ENCODE results near the gene ATG9B.

Gene ATG9B

DNA sequence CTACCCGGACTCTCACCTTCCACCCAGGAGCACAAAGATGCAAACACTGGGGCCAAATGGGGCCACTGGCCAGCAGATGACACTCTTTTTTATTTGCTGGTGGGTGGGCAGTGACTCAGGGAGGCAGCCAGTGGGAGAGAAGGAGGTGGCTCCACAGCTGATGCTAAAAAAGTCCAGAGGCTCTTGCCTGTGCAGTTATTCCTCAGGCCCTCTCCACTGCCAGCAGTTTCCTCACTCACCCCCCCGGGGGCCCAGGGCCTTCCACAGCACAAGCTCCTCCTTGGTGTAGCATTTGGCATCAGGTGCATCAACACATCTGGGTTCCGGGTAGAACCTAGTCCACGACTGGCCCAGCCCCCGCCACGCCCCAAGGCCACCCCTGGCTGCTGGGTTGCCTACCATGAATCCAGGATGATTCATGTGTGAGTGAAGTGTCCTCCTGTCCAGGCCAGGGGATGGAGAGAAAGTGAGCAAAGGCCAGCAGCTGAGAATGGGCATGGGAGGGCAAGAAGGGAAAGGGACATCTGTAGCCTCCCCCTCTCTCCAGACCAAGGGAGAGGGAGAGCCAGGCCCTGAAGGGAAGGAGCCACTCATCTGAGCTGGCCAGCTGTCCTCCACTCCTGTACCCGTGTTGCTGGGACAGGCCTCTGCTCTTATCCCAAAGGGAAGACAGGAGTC, 44.4 kb downstream of the ATG9B start:
- DNase-seq (ENCODE audit: low read depth in 2 of 2) = no peak

- DNase-seq (ENCODE audit: low read depth in 2 of 2) = no peak
These were observed 46.0 kb downstream of the ATG9B start, which contains the start of gene KCNH2 for GRCh38 chr7:150978126-150978789. TSS of gene KCNH2 (minus strand) at chr7:150978321. CDS start at chr7:150977913, 408 bp downstream.

- no peak for DNase-seq (ENCODE audit: low read depth in 2 of 2)
These were observed 46.7 kb downstream of the ATG9B start for GRCh38 chr7:150977382-150978125.

- no peak for DNase-seq (ENCODE audit: low read depth in 2 of 2)
These were observed 47.5 kb downstream of the ATG9B start for GRCh38 chr7:150976529-150977381.

DNA sequence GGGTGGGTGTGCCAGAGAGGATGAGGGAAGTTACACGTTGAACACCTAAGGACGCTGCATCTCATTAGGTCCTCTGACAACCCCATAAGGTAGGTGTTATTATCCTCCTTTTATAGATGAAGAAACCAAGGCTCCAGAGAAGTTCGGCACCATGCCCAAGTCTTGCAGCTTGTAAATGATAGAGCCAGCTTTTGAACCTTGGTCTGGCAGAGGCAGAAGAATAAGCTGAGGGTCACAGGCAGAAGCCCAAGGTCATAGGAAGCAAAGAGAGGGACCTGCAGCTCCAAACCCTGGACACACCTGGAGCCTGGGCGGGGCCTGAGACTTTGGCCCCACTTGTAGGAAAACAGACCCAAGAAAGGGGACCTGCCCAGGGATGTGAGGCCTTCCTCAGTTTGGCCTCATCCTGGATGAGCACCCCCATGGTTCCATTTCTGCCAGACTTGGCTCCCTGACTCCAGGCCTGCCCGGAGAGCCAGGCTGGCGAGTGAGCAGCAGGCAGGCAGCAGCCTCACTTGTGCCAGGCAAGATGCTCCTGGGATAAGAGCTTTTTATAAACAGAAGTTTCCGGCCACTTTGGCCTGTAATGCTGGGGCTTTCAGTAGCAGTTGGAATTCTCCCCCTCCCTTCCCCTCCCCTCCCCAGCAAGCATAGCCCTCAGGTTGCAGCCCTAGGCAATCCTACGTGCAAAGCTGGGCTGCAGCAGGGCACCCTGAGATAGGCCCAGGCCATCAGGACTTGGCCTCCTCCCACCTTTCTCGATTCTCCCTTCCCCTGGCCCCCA, 48.6 kb downstream of the ATG9B start:
- no peak for DNase-seq (ENCODE audit: low read depth in 2 of 2)

- DNase-seq (ENCODE audit: low read depth in 2 of 2) = peak; percentile 65 to 69
These were observed 49.6 kb downstream of the ATG9B start for GRCh38 chr7:150974468-150975391.

DNA sequence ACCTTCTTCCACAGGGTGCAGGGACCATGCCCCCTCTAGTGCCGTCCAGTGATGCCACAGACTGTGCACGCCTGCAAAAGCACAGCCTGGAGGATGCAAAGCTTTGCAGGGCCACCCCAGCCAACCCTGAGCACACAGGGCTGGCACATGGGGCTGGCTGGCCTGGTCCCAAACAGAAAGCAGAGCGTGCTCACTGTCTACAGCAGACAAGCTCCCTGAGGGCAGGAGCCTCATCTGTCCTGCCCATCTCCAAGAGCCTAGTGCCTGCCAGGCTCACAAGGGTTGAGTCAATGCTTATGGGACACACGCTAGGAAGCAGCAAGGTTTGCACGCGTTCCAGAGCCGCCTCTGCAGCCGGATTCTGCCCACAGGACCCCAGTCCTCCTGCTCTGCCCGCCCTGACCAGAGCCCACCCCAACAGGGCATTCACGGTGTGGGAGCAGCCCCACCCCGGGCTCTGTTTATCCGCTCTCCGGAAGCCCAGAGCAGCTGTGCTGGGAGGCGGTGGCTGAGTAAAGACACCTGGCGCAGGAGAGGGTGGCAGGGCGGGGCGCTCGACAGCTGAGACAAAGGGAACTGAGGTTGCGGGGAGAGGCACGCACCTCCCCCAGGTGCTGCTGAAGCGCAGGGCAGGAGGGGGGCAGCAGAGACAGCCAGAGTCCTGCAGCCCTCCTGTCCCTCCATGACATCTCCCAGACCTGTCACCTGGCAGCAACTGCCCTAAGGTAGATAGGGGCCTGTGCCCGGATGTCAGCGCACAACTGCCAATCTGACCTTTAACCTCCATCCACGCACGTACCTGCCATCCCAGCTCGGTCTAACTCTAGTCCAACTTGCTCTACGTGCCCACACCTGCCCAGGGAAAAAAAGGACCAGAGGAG, 50.5 kb downstream of the ATG9B start:
- no peak for DNase-seq (ENCODE audit: low read depth in 2 of 2)

- DNase-seq (ENCODE audit: low read depth in 2 of 2) = no peak
These were observed 51.6 kb downstream of the ATG9B start for GRCh38 chr7:150972741-150973140.

GRCh38 chr7:150972023-150972468, 52.2 kb downstream of the ATG9B start:
- DNase-seq (ENCODE audit: low read depth in 2 of 2) = no peak

DNA sequence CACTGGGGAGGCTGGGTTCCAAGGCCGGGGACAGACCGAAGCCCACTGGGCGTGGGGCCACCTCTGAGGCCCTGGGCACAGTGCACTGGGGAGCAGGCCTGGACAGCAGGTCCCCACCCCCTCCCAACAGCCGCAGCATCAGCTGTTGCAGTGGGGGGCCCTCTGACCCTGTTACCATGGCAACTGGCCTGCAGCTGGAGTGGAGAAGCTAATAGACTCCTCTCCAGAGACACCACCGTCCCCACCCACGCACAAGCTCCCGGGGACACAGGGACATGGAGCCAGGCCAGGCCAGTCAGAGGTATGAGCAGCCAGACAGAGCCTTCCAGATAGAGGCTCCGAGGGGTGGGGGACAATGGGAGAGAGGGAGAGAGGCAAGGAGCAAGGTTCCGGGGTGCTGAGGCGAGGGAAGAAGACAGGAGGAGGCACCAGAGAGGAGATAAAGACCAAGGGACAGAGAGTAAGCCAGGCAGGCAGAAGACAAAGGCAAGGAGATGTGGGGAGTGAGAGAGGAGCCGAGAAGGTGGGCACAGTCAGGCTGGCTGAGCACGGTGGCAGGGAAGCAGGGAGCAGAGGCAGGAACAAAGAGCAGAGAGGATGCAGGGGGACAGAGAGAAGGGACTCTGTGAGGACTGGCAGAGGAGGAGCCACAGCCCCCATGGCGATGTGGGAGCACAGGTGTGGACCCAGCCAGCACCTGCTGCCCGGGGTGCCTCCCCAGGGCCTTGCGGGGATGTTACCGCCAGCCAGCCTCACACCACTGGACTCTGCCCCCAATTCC, 52.9 kb downstream of the ATG9B start:
- no peak for DNase-seq (ENCODE audit: low read depth in 2 of 2)

DNA sequence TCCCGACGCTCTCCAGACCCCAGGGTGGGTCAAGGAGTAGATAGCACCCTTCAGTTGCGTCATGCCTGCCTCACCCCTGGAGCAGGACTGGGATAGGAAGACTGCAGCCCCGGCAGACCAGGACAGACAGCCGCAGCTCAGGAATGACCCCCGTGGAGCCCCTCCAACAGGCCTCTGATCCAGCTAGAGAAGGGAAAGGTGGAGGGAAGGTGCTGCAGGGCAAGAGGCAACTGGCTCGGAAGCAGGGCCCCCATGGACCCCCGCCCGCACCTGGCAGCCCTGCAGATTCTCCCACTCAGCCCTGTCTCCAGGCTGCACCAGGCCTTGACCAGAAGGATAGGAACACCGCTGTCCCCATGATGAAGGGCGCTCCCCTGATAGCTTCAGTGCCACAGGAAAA, 53.9 kb downstream of the ATG9B start:
- DNase-seq (ENCODE audit: low read depth in 2 of 2) = no peak

- no peak for DNase-seq (ENCODE audit: low read depth in 2 of 2)
These were observed 54.8 kb downstream of the ATG9B start for GRCh38 chr7:150969475-150969874.

GRCh38 chr7:150968734-150969372, 55.4 kb downstream of the ATG9B start:
- DNase-seq (ENCODE audit: low read depth in 2 of 2) = no peak

- DNase-seq (ENCODE audit: low read depth in 2 of 2) = no peak
These were observed 56.1 kb downstream of the ATG9B start for GRCh38 chr7:150968056-150968733.

DNA sequence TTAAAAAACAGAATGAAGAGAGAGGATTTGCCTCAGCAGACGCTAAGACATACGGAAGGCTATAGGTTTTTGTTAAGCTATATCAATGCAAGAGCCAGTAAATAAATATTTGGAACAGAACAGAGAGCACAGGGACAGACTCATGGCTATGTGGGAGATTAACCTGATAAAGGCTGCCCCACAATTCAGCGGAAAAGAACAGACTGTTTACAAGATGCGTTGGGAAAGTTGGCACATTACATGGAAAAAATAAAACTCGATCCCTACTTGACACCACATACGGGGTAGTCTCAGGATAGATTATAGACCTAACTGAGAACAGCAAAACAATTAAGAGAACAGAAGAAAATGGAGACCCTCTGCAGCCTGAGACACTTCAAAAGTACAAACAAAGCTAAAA, 56.9 kb downstream of the ATG9B start:
- DNase-seq (ENCODE audit: low read depth in 2 of 2) = no peak

DNA sequence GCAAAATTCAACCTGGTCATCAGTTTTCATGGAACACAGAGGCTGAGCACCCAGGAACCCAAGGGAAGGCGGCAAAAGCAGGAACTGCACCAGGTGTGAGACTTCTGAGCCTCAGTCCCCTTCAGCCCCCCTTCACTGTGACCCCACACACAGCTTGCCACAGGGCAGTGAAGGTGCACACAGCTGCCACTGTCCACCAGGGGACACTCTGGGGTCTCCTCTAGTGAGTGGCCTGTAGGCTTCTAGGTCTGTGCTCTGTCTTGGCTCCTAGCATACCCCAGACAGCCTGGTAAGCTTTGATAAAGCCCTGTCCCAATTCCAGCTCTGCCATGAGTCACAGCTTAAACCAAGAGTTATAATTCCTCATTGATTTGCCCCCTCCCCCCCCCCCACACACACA, 58.3 kb downstream of the ATG9B start:
- no peak for DNase-seq (ENCODE audit: low read depth in 2 of 2)

DNA sequence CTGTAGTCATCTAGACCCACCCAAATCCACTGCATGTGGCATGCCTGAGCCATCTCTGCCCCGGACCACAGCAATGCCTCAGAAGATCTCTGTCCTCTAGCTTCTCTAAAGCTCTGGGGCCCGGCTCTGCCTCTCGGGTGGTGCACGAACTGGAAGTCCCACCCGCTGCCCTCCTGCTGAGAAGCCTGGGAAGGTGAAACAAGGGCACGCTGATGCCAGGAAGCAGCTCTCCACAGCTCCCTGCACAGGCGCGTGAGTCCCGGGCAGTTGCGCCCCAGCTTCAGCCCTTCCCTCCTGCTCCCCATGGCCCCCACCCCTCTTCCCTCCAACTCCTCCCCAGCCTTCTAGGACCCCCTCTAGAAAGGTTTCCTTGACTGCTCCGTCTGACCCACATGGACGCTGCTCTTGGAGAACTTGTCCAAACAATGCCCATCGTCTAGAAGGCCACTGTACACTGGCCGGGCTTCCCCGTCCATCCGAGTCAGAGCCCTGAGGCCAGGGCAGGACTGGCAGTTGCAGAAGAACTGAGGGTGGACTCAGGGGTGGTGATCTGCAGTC, 58.9 kb downstream of the ATG9B start:
- DNase-seq (ENCODE audit: low read depth in 2 of 2) = no peak
